ENCODE measurements around the gene MMEL1.

Gene MMEL1

GRCh38 chr1:2623571-2624337 is 9.1 kb downstream of the MMEL1 start:
- Histone ChIP-seq H3K27ac (replicated peaks) (no peak overlapping the region), H3K4me3 (replicated peaks; ENCODE audit: insufficient read depth, low read length) (no peak overlapping the region), H3K27me3 (ENCODE audit: insufficient read depth, poor library complexity, severe bottlenecking) (peaks cover 14% of the 10 kb centered on the region)
- no peak for DNase-seq (ENCODE audit: low read depth in 1 of 2, low spot score in 1 of 2)
- TF ChIP-seq CTCF (IDR thresholded peaks at IDR 0.05; ENCODE audit: insufficient read depth, low read length) (no peak), REST (IDR thresholded peaks at IDR 0.05; ENCODE audit: insufficient replicate concordance, low read depth) (no peak), POLR2AphosphoS5 (IDR thresholded peaks at IDR 0.05; ENCODE audit: low read depth) (no peak), GABPA (IDR thresholded peaks at IDR 0.05; ENCODE audit: low read depth) (no peak)

DNA sequence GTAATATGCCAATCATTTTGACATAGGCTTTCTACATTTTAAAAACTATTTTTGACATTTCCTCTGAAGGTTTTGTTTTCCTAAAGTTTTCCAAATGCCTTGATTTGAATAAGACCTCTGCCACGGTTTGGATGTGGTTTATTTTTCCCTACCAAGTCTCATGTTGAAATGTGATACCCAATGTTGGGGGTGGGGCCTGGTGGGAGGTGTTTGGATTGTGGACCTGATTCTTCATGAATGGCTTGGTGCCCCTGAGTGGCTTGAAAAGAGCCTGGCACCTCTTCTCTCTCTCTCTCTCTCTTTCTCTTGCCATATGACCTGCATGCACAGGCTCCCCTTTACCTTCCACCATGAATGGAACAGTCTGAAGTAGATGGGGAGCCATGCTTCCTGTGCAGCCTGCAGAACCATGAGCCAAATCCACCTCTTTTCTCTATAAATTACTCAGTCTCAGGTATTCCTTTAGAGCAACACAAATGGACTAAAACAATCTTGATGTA is 14.8 kb downstream of the MMEL1 start:
- no peak overlapping the region for H3K4me3 ChIP-seq (replicated peaks; ENCODE audit: insufficient read depth, low read length)
- no peak overlapping the region for H3K27ac ChIP-seq (replicated peaks)
- TF ChIP-seq CTCF (IDR thresholded peaks at IDR 0.05; ENCODE audit: insufficient read depth, low read length), result no peak
- no peak for TF ChIP-seq SPI1 (IDR thresholded peaks at IDR 0.05; ENCODE audit: borderline replicate concordance, low read depth)
- no peak for TF ChIP-seq GABPA (IDR thresholded peaks at IDR 0.05; ENCODE audit: low read depth)
- no peak for TF ChIP-seq POLR2AphosphoS5 (IDR thresholded peaks at IDR 0.05; ENCODE audit: low read depth)
- TF ChIP-seq REST (IDR thresholded peaks at IDR 0.05; ENCODE audit: insufficient replicate concordance, low read depth), result no peak
- H3K27me3 ChIP-seq (ENCODE audit: insufficient read depth, poor library complexity, severe bottlenecking), result no peaks in the 10 kb centered on the region
- DNase-seq (ENCODE audit: low read depth in 1 of 2, low spot score in 1 of 2), result no peak

DNA sequence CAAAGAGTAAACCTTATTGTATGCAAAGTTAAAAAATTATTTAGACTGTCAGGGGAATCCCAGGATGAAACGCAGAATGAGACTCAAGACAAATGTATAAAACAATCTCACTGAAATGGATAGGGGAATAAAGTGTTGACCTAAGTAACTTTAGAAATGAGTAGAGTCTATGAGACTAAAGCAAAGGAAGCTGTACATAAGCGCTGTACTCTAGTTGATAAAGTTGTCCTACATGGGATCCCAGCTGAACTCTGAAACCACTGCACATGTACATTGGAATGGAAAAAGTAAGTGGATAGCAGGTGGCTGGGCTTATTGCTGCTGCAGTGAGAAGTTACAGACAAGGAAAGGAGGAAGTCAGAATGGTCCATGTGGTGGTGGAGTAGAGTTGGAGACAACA is 18.7 kb downstream of the MMEL1 start:
- no peak overlapping the region for H3K27ac ChIP-seq (replicated peaks)
- no peak for DNase-seq (ENCODE audit: low read depth in 1 of 2, low spot score in 1 of 2)
- no peaks in the 10 kb centered on the region for H3K27me3 ChIP-seq (ENCODE audit: insufficient read depth, poor library complexity, severe bottlenecking)
- TF ChIP-seq SPI1 (IDR thresholded peaks at IDR 0.05; ENCODE audit: borderline replicate concordance, low read depth) (no peak), REST (IDR thresholded peaks at IDR 0.05; ENCODE audit: insufficient replicate concordance, low read depth) (no peak), POLR2AphosphoS5 (IDR thresholded peaks at IDR 0.05; ENCODE audit: low read depth) (no peak), GABPA (IDR thresholded peaks at IDR 0.05; ENCODE audit: low read depth) (no peak), CTCF (IDR thresholded peaks at IDR 0.05; ENCODE audit: insufficient read depth, low read length) (no peak)
- no peak overlapping the region for H3K4me3 ChIP-seq (replicated peaks; ENCODE audit: insufficient read depth, low read length)
